HEK293 (cell line): Measurements from ENCODE around the gene TPRN.

Experiments
- CTCF ChIA-PET: fragments of 350-600 bp; formaldehyde crosslinking; extraction: SDS; loops from one replicate; lab custom pipeline; 2021; ENCODE audit warnings: antibody characterized with exemption; lab: Yijun Ruan, JAX
- POLR2A ChIA-PET: fragments of 300-600 bp; formaldehyde crosslinking; extraction: SDS; loops from one replicate; lab custom pipeline; 2020; ENCODE audit warnings: antibody characterized with exemption, inconsistent platforms; lab: Yijun Ruan, JAX
- H3K27ac ChIP-seq: fragments of 200-500 bp; sonication (Bioruptor generic); 2 replicates; pipeline ENCODE4 v1.5.1; 2014; ENCODE audit warnings: low read depth, low read length, control low read depth, inconsistent platforms; ENCODE audit errors: extremely low read depth
- H3K36me3 ChIP-seq, 2 experiments: fragments of 200-500 bp in 1 of 2; sonication (Bioruptor generic) in 1 of 2; 1 replicate in 1 of 2; 2 replicates in 1 of 2; pipeline ENCODE4 v1.5.1; 2014 to 2017; ENCODE audit warnings: inconsistent platforms in 2 of 2, low read length in 2 of 2; ENCODE audit not compliant: control insufficient read depth in 2 of 2, insufficient read depth in 1 of 2
- H3K4me1 ChIP-seq: fragments of 200-500 bp; sonication (Bioruptor generic); 2 replicates; pipeline ENCODE4 v1.5.1; 2014; ENCODE audit warnings: mild to moderate bottlenecking, low read length, inconsistent platforms; ENCODE audit not compliant: control insufficient read depth, insufficient read depth
- H3K4me3 ChIP-seq: 2 replicates; pipeline ENCODE4 v1.5.1; 2011; ENCODE audit warnings: low read depth, mild to moderate bottlenecking, control low read depth, low read length, moderate library complexity
- H3K9me3 ChIP-seq: fragments of 200-500 bp; sonication (Bioruptor generic); 2 replicates; pipeline ENCODE4 v1.5.1; 2014; ENCODE audit warnings: low read depth, low read length, inconsistent platforms; ENCODE audit not compliant: control insufficient read depth, insufficient read depth
- CTCF ChIP-seq: fragments of 450-650 bp; formaldehyde crosslinking; IDR thresholded peaks from 2 replicates; pipeline ENCODE4 v1.5.1; 2016; ENCODE audit warnings: missing biosample characterization, missing genetic modification characterization
- EGR2 ChIP-seq: fragments of 450-650 bp; formaldehyde crosslinking; IDR thresholded peaks from 2 replicates; pipeline ENCODE4 v1.5.1; 2016; ENCODE audit warnings: low read depth, missing biosample characterization, missing genetic modification characterization
- GLIS1 ChIP-seq: fragments of 450-650 bp; formaldehyde crosslinking; IDR thresholded peaks from 2 replicates; pipeline ENCODE4 v1.5.1; 2016; ENCODE audit warnings: missing biosample characterization, missing genetic modification characterization
- KLF9 ChIP-seq: fragments of 450-650 bp; formaldehyde crosslinking; IDR thresholded peaks from 2 replicates; pipeline ENCODE4 v1.5.1; 2016; ENCODE audit warnings: missing biosample characterization, missing genetic modification characterization, low read depth
- PATZ1 ChIP-seq: fragments of 450-650 bp; formaldehyde crosslinking; IDR thresholded peaks from 2 replicates; pipeline ENCODE4 v1.5.1; 2016; ENCODE audit warnings: missing biosample characterization, missing genetic modification characterization
- REPIN1 ChIP-seq: fragments of 450-650 bp; formaldehyde crosslinking; IDR thresholded peaks from 2 replicates; pipeline ENCODE4 v1.5.1; 2017; ENCODE audit warnings: missing biosample characterization, missing genetic modification characterization, low read depth
- ZFP69B ChIP-seq: fragments of 450-650 bp; formaldehyde crosslinking; IDR thresholded peaks from 2 replicates; pipeline ENCODE4 v1.5.1; 2016; ENCODE audit warnings: missing biosample characterization, missing genetic modification characterization
- ZNF449 ChIP-seq: fragments of 450-650 bp; formaldehyde crosslinking; IDR thresholded peaks from 2 replicates; pipeline ENCODE4 v1.5.1; 2017; ENCODE audit warnings: missing biosample characterization, mild to moderate bottlenecking, missing genetic modification characterization, moderate library complexity
- ZNF514 ChIP-seq: fragments of 450-650 bp; formaldehyde crosslinking; IDR thresholded peaks from 2 replicates; pipeline ENCODE4 v1.5.1; 2016; ENCODE audit warnings: missing biosample characterization, missing genetic modification characterization
- ZNF518A ChIP-seq: fragments of 450-650 bp; formaldehyde crosslinking; conservative IDR thresholded peaks from 2 replicates; pipeline ENCODE4 v1.5.1; 2016; ENCODE audit warnings: low read depth, missing biosample characterization, missing genetic modification characterization
- ZNF544 ChIP-seq: fragments of 450-650 bp; formaldehyde crosslinking; IDR thresholded peaks from 2 replicates; pipeline ENCODE4 v1.5.0; 2017; ENCODE audit warnings: missing biosample characterization, missing genetic modification characterization
- ZNF596 ChIP-seq: fragments of 450-650 bp; IDR thresholded peaks from 2 replicates; pipeline ENCODE4 v1.5.0; 2018; ENCODE audit warnings: missing biosample characterization, mild to moderate bottlenecking, missing genetic modification characterization, moderate library complexity
- ZNF600 ChIP-seq: fragments of 450-650 bp; formaldehyde crosslinking; IDR thresholded peaks from 2 replicates; pipeline ENCODE4 v1.5.1; 2016; ENCODE audit warnings: missing biosample characterization, missing genetic modification characterization
- ZNF658 ChIP-seq: fragments of 450-650 bp; formaldehyde crosslinking; IDR thresholded peaks from 2 replicates; pipeline ENCODE4; 2016; ENCODE audit warnings: missing biosample characterization, missing genetic modification characterization
- ZSCAN30 ChIP-seq: fragments of 450-650 bp; IDR thresholded peaks from 2 replicates; pipeline ENCODE4 v1.5.1; 2018; ENCODE audit warnings: missing biosample characterization, mild to moderate bottlenecking, missing genetic modification characterization, moderate library complexity
- TF ChIP-seq, protein P1 (sequence below): sonication (generic); formaldehyde crosslinking; IDR thresholded peaks from 2 replicates; pipeline ENCODE4 v1.8.1; 2022; ENCODE audit warnings: mild to moderate bottlenecking, moderate library complexity, missing genetic modification reagents
- TF ChIP-seq, protein P2 (sequence below): fragments of 450-650 bp; formaldehyde crosslinking; IDR thresholded peaks from 2 replicates; pipeline ENCODE4 v1.5.1; 2016; ENCODE audit warnings: missing biosample characterization, missing genetic modification characterization
- TF ChIP-seq, protein P3 (sequence below): fragments of 450-650 bp; formaldehyde crosslinking; IDR thresholded peaks from 2 replicates; pipeline ENCODE4 v1.5.1; 2016; ENCODE audit warnings: missing biosample characterization, missing genetic modification characterization, low read depth

The TPRN gene

GRCh38 chr9:137218212-137218753 is 17.7 kb upstream of the TPRN start (continued):
- TF ChIP-seq ZNF518A (tag by site-specific recombination) = no peak

DNA sequence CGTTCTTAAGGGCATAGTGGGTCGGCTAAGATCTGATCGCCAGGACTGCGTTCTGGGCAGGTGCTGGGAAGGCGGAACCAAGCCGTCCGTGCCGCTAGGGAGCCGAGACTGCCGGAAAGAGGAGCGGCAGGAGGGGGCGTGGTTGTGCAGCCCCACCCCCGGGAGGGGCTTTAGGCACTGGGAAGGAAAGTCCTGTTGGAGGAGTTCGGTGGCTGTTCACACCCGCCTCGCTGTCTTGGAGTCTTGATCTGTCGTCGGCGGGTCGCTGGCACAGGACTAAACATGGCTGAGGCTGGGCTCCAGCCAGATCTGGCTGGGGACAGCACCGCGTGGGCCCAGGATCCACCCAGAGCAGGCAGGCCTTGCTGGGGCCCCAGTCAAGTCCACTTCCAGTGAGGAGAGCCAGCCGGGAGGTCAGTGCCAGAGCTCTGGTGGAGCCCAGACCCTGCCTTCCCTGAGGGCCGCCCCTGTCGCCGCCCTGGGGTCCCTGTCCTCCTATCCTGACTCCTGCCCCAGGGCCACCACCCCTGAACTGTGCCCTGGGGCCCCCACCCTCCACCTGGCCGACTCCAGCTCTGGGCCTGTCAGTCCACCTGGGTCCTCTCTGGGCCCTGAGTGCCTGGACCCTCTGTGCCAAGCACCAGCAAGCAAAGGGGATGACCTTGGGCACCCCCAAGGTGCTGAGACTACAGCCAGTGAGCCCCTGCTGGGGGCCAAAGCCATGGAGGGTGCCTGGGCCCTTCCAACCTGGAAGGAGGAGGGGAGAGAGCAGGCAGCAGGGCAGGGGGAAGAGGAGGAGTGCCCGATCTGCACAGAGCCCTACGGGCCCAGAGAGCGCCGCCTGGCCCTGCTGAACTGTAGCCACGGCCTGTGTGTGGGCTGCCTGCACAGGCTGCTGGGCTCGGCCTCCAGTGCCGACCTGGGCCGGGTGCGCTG is 17.0 kb upstream of the TPRN start:
- H3K4me1 ChIP-seq = no peaks in the 10 kb centered on the region; the same call in 1 of the 2 replicates
- ChIA-PET POLR2A (interaction anchor here (0.6 to 17.2 kb wide), 9 partner anchors 9 to 186 kb away, joined by 3 to 304 read pairs (median 8); partner anchors contain the start of genes FUT7, NDOR1, TMEM203 and TPRN), CTCF (interaction anchor here (1.0 to 1.1 kb wide), 4 partner anchors 17 to 188 kb away, joined by 3 to 4 read pairs (median 3); no protein-coding TSS in a partner anchor)
- no peaks in the 10 kb centered on the region for H3K9me3 ChIP-seq
- peaks cover 0 to 70% of the 10 kb centered on the region in 2 experiments; a peak in 1 of 3 replicates for H3K36me3 ChIP-seq
- no peak overlapping the region for H3K27ac ChIP-seq
- no peak overlapping the region for H3K4me3 ChIP-seq
- TF ChIP-seq ZSCAN30 (tag by site-specific recombination) (no peak), ZNF514 (tag by site-specific recombination) (no peak), GLIS1 (tag by site-specific recombination) (no peak), ZNF449 (tag by site-specific recombination) (0 out of 2 replicates have a peak, but pooled peaks have one; percentile 34), ZNF544 (tag by site-specific recombination) (no peak), ZFP69B (tag by site-specific recombination) (no peak), PATZ1 (tag by site-specific recombination) (peak; percentile 85), REPIN1 (no peak), ZNF600 (peak; percentile 91), CTCF (tag by site-specific recombination) (peak; percentile 59), ZNF658 (no peak), ZNF596 (tag by site-specific recombination) (no peak), KLF9 (tag by site-specific recombination) (peak; percentile 99), EGR2 (tag by site-specific recombination) (peak; percentile 47; the same call in 1 of the 2 replicates)
- TF ChIP-seq, protein P1, sequence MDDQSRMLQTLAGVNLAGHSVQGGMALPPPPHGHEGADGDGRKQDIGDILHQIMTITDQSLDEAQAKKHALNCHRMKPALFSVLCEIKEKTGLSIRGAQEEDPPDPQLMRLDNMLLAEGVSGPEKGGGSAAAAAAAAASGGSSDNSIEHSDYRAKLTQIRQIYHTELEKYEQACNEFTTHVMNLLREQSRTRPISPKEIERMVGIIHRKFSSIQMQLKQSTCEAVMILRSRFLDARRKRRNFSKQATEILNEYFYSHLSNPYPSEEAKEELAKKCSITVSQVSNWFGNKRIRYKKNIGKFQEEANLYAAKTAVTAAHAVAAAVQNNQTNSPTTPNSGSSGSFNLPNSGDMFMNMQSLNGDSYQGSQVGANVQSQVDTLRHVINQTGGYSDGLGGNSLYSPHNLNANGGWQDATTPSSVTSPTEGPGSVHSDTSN (CRISPR knock-in tag) = no peak
- TF ChIP-seq, protein P2, sequence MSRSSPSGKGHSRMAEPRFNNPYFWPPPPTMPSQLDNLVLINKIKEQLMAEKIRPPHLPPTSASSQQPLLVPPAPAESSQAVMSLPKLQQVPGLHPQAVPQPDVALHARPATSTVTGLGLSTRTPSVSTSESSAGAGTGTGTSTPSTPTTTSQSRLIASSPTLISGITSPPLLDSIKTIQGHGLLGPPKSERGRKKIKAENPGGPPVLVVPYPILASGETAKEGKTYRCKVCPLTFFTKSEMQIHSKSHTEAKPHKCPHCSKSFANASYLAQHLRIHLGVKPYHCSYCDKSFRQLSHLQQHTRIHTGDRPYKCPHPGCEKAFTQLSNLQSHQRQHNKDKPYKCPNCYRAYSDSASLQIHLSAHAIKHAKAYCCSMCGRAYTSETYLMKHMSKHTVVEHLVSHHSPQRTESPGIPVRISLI (tag by site-specific recombination) = no peak
- TF ChIP-seq, protein P3, sequence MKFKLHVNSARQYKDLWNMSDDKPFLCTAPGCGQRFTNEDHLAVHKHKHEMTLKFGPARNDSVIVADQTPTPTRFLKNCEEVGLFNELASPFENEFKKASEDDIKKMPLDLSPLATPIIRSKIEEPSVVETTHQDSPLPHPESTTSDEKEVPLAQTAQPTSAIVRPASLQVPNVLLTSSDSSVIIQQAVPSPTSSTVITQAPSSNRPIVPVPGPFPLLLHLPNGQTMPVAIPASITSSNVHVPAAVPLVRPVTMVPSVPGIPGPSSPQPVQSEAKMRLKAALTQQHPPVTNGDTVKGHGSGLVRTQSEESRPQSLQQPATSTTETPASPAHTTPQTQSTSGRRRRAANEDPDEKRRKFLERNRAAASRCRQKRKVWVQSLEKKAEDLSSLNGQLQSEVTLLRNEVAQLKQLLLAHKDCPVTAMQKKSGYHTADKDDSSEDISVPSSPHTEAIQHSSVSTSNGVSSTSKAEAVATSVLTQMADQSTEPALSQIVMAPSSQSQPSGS (tag by site-specific recombination) = no peak
